Measurements from ENCODE around the gene ZNF598. TPM values are rescaled to one million over a fixed set of nuclear protein-coding genes. Genes with fewer than 3 reads are reported as not detected.

The ZNF598 gene
- polyA plus RNA-seq, 1 of the 3 experiments (the other 2 are of a cell fraction): 47.8 TPM

GRCh38 chr16:2037647-2038381 lies 28.2 kb upstream of the ZNF598 start:
- no peaks in the 10 kb centered on the region for H4K20me1 ChIP-seq (ENCODE audit: insufficient read depth)
- H3K27me3 ChIP-seq (ENCODE audit: insufficient read depth): no peaks in the 10 kb centered on the region
- peak overlapping the region in 1 of 2 experiments; percentile 88; a peak in 2 of 4 replicates for H3K27ac ChIP-seq (ENCODE audit: low read depth in 2 of 2, low read length in 1 of 2)
- POLR2A ChIA-PET: interaction anchor here (1.0 to 2.1 kb wide), 2 partner anchors 10 to 118 kb away, joined by 3 to 10 read pairs; partner anchors contain the start of genes NTHL1, TRAF7 and TSC2
- DNase-seq: no peak
- no peak overlapping the region for H3K9ac ChIP-seq
- peaks cover 0 to 10% of the 10 kb centered on the region in 2 experiments for H3K36me3 ChIP-seq (replicated peaks in 1 of 2; ENCODE audit: control insufficient read depth in 1 of 2, insufficient read depth in 2 of 2, low read length in 1 of 2)
- no peaks in the 10 kb centered on the region for H3K9me2 ChIP-seq
- H3K4me3 ChIP-seq (ENCODE audit: low read depth in 2 of 2, low read length in 1 of 2): no peak overlapping the region
- CTCF ChIA-PET: interaction anchor here (0.7 to 2.0 kb wide), 5 partner anchors 9 to 103 kb away, joined by 3 to 6 read pairs (median 5); partner anchors contain the start of gene RPL3L
- H3K4me1 ChIP-seq (ENCODE audit: control insufficient read depth in 1 of 2, insufficient read depth in 2 of 2, low read depth in 1 of 2, low read length in 1 of 2): peaks cover 30 to 82% of the 10 kb centered on the region in 2 experiments; a peak in 3 of 4 replicates
- peaks cover 6% of the 10 kb centered on the region for H3F3A ChIP-seq (replicated peaks; ENCODE audit: insufficient read depth)
- H2AFZ ChIP-seq (ENCODE audit: low read depth): no peak overlapping the region
- no peaks in the 10 kb centered on the region for H3K9me3 ChIP-seq
- 90% methylated on average over 23 of the region's 29 CpGs for WGBS (ENCODE audit: low lambda C conversion rate)
- H3K79me2 ChIP-seq (ENCODE audit: insufficient read depth): peaks cover 16% of the 10 kb centered on the region; the same call in 1 of the 2 replicates
- TF ChIP-seq FOSL2 (IDR thresholded peaks at IDR 0.05; ENCODE audit: borderline replicate concordance, low read depth) (no peak), FOXJ3 (CRISPR knock-in tag; IDR thresholded peaks at IDR 0.05) (0 out of 2 replicates have a peak, but pooled peaks have one; percentile 13)
- no peak overlapping the region; the same call in 1 of the 2 replicates for H3K4me2 ChIP-seq

DNA sequence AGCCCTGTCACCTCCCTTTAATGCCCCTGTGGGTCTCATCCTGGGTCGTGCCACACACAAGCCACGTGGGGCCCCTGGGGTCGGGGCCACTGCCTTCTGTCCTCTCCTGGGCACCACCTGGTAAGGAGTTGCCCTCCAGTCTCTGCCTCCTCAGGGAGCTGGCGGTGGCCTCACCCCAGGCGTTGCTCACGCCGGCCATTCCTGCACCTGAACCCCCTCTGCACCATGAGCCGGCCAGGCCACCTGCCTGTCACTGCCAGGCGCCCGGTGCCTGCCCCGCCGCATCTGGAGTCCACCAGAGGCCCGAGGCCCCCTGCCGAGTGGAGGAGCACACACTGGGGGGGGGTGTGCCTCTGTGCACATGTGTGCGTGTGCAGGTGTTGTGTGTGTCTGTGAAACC lies 27.5 kb upstream of the ZNF598 start:
- ChIA-PET POLR2A (no interaction called here), CTCF (interaction anchor here (0.7 to 2.0 kb wide), 3 partner anchors 10 to 103 kb away, joined by 3 to 6 read pairs (median 5); no protein-coding TSS in a partner anchor)

More for the DNA sequence above, 27.5 kb upstream of the ZNF598 start:
- TF ChIP-seq, protein P1, sequence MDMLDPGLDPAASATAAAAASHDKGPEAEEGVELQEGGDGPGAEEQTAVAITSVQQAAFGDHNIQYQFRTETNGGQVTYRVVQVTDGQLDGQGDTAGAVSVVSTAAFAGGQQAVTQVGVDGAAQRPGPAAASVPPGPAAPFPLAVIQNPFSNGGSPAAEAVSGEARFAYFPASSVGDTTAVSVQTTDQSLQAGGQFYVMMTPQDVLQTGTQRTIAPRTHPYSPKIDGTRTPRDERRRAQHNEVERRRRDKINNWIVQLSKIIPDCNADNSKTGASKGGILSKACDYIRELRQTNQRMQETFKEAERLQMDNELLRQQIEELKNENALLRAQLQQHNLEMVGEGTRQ (IDR thresholded peaks at IDR 0.05; ENCODE audit: borderline replicate concordance, low read depth, low read length): no peak
- TF ChIP-seq YY1 (IDR thresholded peaks at IDR 0.05; ENCODE audit: low read depth) (no peak), NRF1 (IDR thresholded peaks at IDR 0.05; ENCODE audit: low read depth, low read length) (no peak), MXI1 (IDR thresholded peaks at IDR 0.05; ENCODE audit: low read depth, low read length) (no peak), NFIC (IDR thresholded peaks at IDR 0.05; ENCODE audit: borderline replicate concordance) (no peak), FOXJ3 (CRISPR knock-in tag; IDR thresholded peaks at IDR 0.05) (no peak), SIN3A (IDR thresholded peaks at IDR 0.05; ENCODE audit: borderline replicate concordance, low read depth, low read length) (no peak), MEF2A (IDR thresholded peaks at IDR 0.05; ENCODE audit: borderline replicate concordance, low read depth) (no peak), EP300 (IDR thresholded peaks at IDR 0.05; ENCODE audit: borderline replicate concordance in 1 of 2, low read depth in 1 of 2, low read length in 1 of 2) (no peak), EZH2phosphoT487 (IDR thresholded peaks at IDR 0.05; ENCODE audit: borderline replicate concordance, low read depth) (no peak), FOXM1 (IDR thresholded peaks at IDR 0.05; ENCODE audit: low read depth) (no peak), POLR2AphosphoS5 (IDR thresholded peaks at IDR 0.05; ENCODE audit: low read depth, low read length) (no peak), RXRA (IDR thresholded peaks at IDR 0.05; ENCODE audit: borderline replicate concordance, low read depth) (no peak), PBX3 (IDR thresholded peaks at IDR 0.05) (no peak), SMC3 (IDR thresholded peaks at IDR 0.05; ENCODE audit: low read depth, low read length) (no peak), RAD21 (IDR thresholded peaks at IDR 0.05; ENCODE audit: low read length) (no peak), JUND (IDR thresholded peaks at IDR 0.05) (no peak), GABPA (IDR thresholded peaks at IDR 0.05; ENCODE audit: low read depth) (no peak)
- TF ChIP-seq, protein P2, sequence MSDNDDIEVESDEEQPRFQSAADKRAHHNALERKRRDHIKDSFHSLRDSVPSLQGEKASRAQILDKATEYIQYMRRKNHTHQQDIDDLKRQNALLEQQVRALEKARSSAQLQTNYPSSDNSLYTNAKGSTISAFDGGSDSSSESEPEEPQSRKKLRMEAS (IDR thresholded peaks at IDR 0.05; ENCODE audit: low read depth): no peak
- H3K9me2 ChIP-seq: no peaks in the 10 kb centered on the region
- no peak overlapping the region for H2AFZ ChIP-seq (ENCODE audit: low read depth)
- peaks cover 20% of the 10 kb centered on the region; the same call in 1 of the 2 replicates for H3K79me2 ChIP-seq (ENCODE audit: insufficient read depth)
- no peaks in the 10 kb centered on the region for H3K27me3 ChIP-seq (ENCODE audit: insufficient read depth)
- no peaks in the 10 kb centered on the region for H4K20me1 ChIP-seq (ENCODE audit: insufficient read depth)
- peaks cover 33 to 81% of the 10 kb centered on the region in 2 experiments; a peak in 3 of 4 replicates for H3K4me1 ChIP-seq (ENCODE audit: control insufficient read depth in 1 of 2, insufficient read depth in 2 of 2, low read depth in 1 of 2, low read length in 1 of 2)
- no peaks in the 10 kb centered on the region for H3K9me3 ChIP-seq
- H3K4me2 ChIP-seq: no peak overlapping the region
- no peak overlapping the region for H3K4me3 ChIP-seq (ENCODE audit: low read depth in 2 of 2, low read length in 1 of 2)
- H3K9ac ChIP-seq: no peak overlapping the region
- WGBS (ENCODE audit: low lambda C conversion rate): 100% methylated on average over 2 of the region's 15 CpGs
- peaks cover 6% of the 10 kb centered on the region for H3F3A ChIP-seq (replicated peaks; ENCODE audit: insufficient read depth)
- peaks cover 0 to 8% of the 10 kb centered on the region in 2 experiments for H3K36me3 ChIP-seq (replicated peaks in 1 of 2; ENCODE audit: control insufficient read depth in 1 of 2, insufficient read depth in 2 of 2, low read length in 1 of 2)
- DNase-seq: no peak
- peak overlapping the region in 1 of 2 experiments; percentile 36; a peak in 1 of 4 replicates for H3K27ac ChIP-seq (ENCODE audit: low read depth in 2 of 2, low read length in 1 of 2)

Data from SK-N-SH (cell line).